KBM-7 (cell line): ENCODE data around the gene PHC1.
"Not testable (repeated sequence)": the region's sequence is repeated elsewhere in the genome, so short reads cannot be mapped to it uniquely, and the experiment has no call there.

Source experiments
- DNase-seq: peaks from one replicate; pipeline ENCODE4 v3.0.0-alpha.2; 2015
- in situ Hi-C: fragments of 300-500 bp; cut with MboI; formaldehyde crosslinking; loops from 2 replicates; pipeline ENCODE4 v1.14.3; 2020; ENCODE audit warnings: low sequenced_read_pairs, low pct_unique_long_range_greater_than_20kb, mixed read lengths

The PHC1 gene

GRCh38 chr12:8906266-8907180 is 7.8 kb upstream of the PHC1 start:
- in situ Hi-C loops, result no loop called here
- no peak for DNase-seq

- in situ Hi-C loops, result no loop called here
Measured at GRCh38 chr12:8907513-8907912, 6.8 kb upstream of the PHC1 start.

GRCh38 chr12:8909752-8910151 is 4.6 kb upstream of the PHC1 start:
- DNase-seq, result no peak
- in situ Hi-C loops, result no loop called here

More at GRCh38 chr12:8907513-8907912, 6.8 kb upstream of the PHC1 start:
- DNase-seq, result no peak

GRCh38 chr12:8911606-8912268 is 2.6 kb upstream of the PHC1 start:
- in situ Hi-C loops, result no loop called here
- DNase-seq, result no peak

GRCh38 chr12:8912914-8913313 is 1.4 kb upstream of the PHC1 start:
- no peak for DNase-seq
- in situ Hi-C loops, result no loop called here

GRCh38 chr12:8913702-8914032 is 642 bp upstream of the PHC1 start:
- DNase-seq, result no peak
- in situ Hi-C loops, result no loop called here

- peak; percentile 54 for DNase-seq
- in situ Hi-C loops, result no loop called here
Measured at GRCh38 chr12:8914716-8915526, 612 bp downstream of the PHC1 start.

GRCh38 chr12:8916154-8916553 is 1.8 kb downstream of the PHC1 start:
- in situ Hi-C loops, result no loop called here
- DNase-seq, result no peak

GRCh38 chr12:8917031-8917430 is 2.7 kb downstream of the PHC1 start:
- in situ Hi-C loops, result no loop called here
- no peak for DNase-seq

GRCh38 chr12:8917751-8918150 is 3.4 kb downstream of the PHC1 start:
- DNase-seq, result no peak
- in situ Hi-C loops, result no loop called here

- DNase-seq, in situ Hi-C loops: not testable (repeated sequence)
Measured at GRCh38 chr12:8919643-8920042, 5.3 kb downstream of the PHC1 start.

- in situ Hi-C loops, result no loop called here
- DNase-seq, result no peak
Measured at GRCh38 chr12:8922544-8922943, 8.2 kb downstream of the PHC1 start.

GRCh38 chr12:8930655-8931323 is 16.5 kb downstream of the PHC1 start:
- DNase-seq, in situ Hi-C loops: not testable (repeated sequence)

- DNase-seq, in situ Hi-C loops: not testable (repeated sequence)
Measured at GRCh38 chr12:8932464-8932863, 18.2 kb downstream of the PHC1 start.

- DNase-seq, in situ Hi-C loops: not testable (repeated sequence)
Measured at GRCh38 chr12:8934080-8934479, 19.8 kb downstream of the PHC1 start.

GRCh38 chr12:8936735-8937134 is 22.4 kb downstream of the PHC1 start:
- DNase-seq, result no peak
- in situ Hi-C loops, result no loop called here

GRCh38 chr12:8937842-8938442 is 23.6 kb downstream of the PHC1 start:
- in situ Hi-C loops, DNase-seq: not testable (repeated sequence)

- in situ Hi-C loops, result no loop called here
- DNase-seq, result no peak
Measured at GRCh38 chr12:8941691-8942478, 27.6 kb downstream of the PHC1 start.
